Stimulated activated CD8-positive, alpha-beta memory T cell treated with anti-CD3 and anti-CD28 coated beads, Interleukin-4, amount 100 ng/mL, for 1 hour (primary cell): ENCODE data around the gene TMED1.

Experiments
- DNase-seq, 2 donors: peaks; one replicate each; pipeline ENCODE4 v3.0.0-alpha.2; 2020; ENCODE audit warnings: low read depth in 2 of 2, low spot score in 1 of 2

Gene TMED1

DNA sequence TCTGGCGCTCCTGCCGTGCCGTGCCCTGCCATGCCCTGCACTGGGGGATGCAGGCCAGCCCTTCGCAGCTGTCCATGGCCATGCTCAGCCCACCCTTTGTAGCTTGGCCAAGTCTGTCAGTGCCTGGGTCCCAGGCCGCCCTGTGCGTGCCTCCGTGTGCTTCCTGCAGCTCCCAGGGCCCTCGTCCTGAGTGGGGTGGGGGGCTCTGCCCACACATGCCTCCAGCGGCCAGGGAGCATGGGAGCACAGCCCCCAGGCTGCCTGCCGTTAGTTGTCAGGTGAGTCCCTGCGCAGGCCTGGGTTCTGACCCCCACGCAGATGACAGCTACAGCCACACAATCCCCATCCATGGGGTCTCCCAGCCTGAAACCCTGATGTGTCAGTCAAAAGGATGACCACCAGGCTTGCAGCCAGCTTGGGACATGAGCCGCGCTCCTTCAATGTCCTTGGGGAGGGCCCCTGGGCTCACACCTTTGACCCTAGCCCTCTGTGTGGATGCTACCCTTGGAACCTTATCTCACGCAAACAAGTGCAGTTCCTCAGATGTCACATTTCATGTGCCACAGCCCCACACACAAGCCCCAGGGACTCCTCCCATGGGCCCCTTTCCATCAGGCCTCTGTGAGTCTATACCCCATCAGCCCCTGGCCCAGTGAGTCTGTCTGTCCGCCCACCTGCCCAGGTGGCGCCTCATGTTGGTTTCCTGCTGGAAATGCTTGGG lies 24.5 kb downstream of the TMED1 start:
- no peak for DNase-seq

DNA sequence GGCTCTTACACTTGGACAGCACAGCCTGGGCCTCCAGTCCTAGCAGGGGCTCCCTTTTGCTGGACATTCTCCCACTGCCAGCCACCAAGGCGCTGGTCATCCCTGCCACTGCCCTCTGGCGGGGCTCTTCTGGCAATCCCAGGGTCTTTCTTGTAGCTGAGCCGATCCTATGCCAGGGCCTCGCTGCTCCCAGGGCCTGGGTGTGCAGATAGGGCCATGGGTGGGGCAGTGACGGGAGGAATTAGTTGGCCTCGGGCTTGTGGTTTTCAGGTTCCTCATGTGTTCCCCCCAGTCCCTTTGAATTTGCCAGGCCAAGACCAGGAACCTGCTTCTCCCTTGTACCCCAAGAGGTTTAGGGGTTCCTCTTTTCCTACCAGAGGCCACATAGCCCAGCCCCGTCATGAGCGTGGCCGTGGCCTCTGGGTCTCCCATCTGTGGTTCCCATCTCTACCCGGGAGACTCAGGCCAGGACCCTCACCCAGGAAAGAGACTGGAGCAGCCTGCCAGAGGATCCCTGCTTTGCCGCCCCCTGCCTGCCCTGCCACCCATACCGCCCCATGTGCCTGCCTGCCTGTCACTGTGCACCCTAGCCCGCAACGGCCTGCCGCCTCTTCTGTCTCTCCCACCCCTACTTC lies 26.2 kb downstream of the TMED1 start:
- DNase-seq: no peak

DNA sequence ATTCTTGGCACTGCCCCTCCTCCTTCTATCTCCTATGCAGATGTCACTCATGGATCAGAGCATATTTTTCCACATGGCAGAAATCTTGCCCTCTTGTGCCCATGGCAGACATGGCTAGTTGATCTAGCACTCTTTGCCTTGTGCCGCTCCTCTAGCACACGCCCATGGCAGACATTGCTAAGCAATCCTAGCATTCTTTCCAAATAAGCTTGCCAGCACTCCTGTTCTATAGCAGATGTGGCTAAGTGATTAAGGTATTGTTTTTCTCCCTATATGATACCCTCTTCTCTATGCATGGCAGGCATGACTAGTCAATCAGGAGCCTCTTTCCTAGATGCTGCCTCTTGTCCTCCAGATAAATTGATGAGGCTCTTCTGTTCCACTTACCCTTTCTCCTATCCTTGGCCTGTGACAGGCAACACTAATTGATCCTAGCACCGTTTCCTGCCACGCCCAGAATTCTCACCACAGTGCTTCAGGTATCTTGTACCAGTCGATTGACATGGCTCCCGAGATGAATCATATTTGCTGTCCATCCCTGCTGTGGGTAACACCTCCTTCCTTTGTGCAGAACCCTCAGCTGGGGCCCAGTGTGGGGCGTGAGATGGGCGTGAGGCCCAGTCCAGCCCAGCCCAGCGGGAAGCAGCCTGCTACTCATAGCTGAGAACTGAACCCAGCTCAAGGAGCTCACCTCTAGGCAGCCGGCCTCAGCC lies 26.9 kb downstream of the TMED1 start:
- no peak for DNase-seq

DNA sequence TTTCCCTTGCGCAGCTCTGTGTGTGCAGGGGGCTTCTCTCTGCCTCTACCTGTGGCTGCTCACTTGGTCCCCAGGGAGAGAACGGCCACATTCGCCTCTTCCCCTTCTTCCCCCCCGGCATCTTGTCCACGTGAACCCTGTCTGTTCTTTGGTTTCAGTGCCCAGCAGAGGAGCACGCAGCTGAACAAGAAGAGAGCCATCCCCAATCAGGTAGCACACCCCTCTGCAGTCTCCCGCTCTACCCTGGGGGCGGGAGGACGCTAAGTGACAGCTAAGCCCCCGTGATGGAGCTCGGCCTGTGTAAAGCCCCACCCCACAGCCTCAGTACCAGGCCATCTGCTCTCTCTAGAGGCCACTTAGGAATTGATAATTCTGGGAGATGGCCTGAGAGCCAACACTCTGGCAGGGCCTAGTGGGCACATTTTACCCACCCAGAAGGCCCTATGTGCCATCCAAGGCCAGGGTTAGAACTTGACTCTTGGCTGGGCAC lies 30.2 kb downstream of the TMED1 start:
- DNase-seq: no peak

DNA sequence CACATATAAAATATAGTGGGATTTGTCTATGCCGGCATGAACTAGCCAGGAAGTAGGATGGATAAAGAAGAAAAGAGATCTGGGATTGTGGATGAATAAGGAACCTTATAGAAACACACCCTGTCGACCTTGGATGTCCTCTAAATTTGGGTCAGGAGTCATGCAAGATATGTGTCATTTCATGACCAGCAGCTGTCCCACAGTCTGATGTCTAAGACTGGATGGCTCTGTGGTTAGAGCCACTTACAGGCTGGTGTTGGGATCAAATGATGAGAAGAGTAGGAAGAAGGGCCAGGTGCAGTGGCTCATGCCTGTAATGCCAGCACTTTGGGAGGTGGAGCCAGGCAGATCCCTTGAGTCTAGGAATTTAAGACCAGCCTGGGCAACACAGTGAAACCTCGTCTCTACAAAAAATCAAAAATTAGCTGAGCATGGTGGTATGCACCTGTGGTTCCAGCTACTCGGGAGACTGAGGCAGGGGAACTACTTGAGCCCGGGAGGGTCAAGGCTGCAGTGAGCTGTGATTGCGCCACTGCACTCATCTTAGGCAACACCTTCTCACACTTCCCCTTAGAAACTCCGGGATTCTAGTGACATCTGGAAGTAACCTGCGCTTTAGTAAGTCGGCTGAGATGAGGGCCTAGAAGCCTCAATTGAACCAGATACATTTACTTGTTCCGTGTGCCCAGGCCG lies 30.8 kb downstream of the TMED1 start:
- no peak for DNase-seq

DNA sequence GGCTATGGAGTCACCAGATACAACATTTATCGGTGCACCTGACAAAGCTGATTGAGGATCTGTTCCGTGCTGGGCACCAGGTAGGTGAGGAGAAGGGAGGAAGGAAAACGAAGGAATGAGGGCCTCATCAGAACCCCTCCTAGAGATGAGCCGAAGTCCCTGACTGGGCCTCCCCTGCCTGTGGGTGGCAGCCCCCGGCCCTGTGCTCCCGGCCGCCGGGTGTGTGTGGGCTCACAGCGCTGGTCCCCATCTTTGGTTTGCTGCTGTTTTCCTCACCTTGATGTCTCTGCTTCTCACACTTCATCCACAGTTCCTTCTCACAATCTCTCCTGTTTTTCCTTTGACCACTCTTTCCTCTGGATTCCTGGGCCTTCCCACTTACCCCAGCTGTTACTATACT lies 32.8 kb downstream of the TMED1 start:
- no peak for DNase-seq

DNA sequence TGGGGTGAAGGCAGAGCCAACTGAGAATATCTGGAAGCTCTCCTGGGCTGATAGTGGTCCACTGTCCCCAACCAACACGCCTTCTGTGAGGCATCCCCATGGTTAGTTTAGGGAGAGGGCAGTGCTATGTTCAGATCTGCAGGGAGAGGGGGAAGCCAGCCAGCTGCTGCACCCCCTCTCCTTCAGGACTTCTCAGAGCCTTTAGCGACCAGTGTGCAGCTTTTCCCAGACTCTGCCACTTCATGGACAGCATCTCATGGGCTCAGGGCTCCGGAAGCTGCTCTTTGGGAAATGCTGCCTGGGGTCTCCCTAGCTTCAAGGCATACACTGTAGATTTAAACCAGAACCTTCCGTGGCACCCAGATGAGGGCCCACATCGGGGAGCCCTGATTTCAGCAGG lies 33.5 kb downstream of the TMED1 start:
- DNase-seq: no peak

DNA sequence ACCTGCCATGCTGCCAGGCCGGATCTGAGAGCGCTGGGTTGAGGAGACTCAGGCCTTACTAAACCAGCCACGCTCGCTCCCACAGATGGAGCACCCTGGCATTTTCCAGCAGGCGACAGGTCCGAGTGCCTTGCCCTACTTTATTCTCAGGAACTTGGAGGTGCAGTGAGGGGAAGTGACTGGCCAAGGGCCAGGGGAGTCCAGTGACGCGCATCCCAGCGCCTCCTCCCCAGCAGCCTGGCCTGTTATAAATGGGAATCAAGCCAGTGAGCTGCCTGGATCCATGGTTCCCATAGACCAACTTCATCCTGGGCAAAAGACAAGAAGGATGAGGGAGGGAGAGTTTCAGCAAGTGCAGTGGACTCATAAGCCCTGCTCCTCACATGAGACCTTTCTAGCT lies 35.5 kb downstream of the TMED1 start:
- no peak for DNase-seq

DNA sequence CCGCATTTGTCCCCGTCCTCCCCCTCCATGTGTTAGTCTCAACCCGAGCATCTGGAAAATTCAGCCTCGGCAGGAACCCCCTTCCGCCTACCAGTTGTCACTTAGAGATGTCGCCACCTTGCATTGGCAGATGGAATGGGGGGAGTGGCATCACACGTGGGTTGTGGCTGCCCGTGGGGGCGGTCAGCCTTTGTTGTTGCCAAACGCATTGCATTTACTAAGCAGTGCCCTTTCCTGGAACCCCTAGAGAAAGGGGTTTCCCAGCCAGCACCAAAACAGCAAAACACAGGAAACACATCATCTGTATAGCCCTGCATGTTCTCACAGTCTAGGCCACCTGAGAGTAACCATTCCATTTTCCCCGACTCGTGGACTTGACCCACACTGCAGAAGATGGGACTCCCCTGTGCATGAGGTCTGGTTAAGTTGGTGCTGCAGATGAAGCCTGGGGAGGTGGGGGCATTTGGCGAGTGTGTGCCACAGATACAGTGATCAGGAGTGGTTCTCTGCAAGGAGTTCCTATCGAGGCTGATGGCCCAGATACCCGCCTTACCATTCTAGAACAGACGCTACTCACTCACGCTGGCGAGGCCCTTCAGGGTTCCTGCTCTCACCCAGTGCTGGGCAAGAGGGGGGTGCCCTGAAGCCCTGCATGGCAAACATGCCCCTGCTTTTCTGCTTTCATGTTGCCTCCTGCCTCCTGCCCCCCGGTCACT lies 38.3 kb downstream of the TMED1 start:
- DNase-seq: peak; percentile 62 to 73

DNA sequence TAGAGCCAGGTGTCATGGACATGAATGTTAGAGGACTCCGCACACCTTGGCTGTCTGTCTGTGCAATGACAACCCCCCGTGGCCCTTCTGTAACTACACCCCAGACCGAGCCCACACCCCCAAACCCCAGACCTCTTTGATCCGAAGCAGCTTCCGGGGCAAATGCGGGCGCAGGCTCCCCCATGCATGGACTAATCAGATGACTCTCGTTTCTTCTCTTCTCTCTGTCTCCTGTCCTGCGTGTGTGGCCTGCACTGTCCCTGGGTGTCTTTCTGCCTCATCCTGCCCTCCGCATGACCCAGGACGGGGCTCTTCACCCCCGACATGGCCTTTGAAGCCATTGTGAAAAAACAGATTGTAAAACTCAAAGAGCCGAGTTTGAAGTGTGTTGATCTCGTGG lies 38.9 kb downstream of the TMED1 start:
- DNase-seq: peak; percentile 25 to 30

DNA sequence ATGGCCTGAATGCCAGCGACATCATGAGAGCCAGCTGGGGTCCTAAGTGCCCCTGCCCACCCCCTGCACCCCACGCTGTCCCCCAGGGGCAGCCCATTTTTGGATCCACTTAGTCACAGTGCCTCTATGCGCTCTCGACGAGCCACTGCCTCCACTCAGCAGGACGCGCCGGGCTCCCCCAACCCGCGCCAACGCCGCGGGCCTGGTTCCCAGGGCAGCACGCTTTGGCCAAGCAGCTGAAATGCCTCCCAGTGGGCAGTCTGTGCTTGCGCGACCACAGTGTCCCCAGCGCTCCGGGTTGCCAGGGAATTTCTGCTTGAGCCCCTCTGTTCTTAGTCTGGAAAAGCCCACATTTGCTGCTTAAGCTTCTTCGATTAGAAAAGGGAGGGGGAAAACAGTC lies 39.4 kb downstream of the TMED1 start:
- DNase-seq: no peak

DNA sequence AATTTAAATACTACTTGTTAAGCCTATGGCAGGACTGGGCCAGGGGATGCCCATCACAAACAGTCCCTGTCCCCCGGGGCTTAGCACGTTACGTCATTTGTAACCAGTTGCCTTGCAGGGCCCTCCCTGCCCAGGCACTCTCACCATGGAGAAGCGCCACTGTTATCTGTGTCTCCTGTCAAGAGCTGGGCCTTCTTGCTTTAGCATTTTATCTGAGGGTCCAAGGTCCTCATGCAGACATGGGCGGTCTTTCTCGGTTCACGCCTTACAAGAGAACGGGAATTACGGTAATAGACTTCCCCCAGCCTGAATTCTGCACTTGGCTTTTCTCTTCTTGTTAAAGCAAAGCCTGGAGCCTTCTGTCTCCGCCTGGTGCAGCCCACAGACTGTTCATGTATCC lies 46.1 kb downstream of the TMED1 start:
- no peak for DNase-seq

DNA sequence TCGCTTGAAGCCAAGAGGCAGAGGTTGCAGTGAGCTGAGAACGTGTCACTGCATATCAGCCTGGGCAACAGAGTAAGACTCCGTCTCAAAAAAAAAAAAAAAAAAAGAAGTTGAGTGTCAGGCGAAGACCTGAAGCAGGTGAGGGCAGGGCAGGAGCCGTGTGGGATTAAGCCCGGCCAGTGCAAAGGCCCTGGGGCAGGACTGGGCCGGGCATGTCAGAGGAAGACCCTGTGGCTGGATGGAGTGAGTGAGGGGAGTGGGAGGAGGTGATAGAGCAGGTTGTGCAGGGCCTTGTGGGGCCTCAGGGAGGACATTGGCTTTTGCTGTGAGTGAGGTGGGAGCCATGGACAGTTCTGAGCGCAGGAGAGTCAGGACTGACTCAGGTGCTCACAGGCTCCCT lies 47.9 kb downstream of the TMED1 start:
- no peak for DNase-seq

DNA sequence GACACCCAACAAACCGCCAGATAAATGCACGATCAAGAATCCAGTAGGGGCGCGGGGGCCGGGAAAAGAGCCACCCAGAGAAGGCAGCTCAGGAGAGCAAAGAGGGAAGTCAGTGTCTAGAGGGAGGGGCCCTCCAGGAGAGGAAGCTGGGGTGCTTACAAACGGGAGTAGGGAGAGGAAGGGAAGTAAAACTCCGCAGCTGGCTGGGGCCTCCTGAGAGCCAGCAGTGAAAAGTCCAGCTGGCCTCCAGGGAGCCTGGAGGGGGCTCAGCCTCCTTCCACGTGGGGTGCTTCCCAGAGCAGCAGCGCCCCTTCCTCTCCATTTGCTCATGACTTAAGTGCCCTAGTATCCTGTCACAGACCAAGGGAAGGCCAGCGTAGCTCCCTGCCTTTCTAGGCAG lies 51.8 kb downstream of the TMED1 start:
- DNase-seq: no peak

DNA sequence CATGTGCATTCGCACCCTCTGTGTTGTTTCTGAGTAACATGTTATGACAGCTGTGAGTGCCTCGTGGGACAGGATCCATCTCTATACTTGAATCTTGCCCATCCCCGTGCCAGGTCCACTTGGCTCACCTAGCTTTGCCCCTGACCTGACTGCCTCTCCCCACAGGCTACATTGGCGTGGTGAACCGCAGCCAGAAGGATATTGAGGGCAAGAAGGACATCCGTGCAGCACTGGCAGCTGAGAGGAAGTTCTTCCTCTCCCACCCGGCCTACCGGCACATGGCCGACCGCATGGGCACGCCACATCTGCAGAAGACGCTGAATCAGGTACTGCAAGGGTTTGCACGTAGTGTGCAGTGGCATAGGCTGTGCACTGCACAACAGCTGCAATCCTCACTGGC lies 53.2 kb downstream of the TMED1 start:
- no peak for DNase-seq
